ENCODE data around the gene GLIS1. TPM values are rescaled to one million over a fixed set of nuclear protein-coding genes. Genes with fewer than 3 reads are reported as not detected.

GLIS1 gene
- total and polyA plus RNA-seq, 2 experiments from 2014 or later = 0.26 to 0.31 TPM

GRCh38 chr1:53722025-53722424 is 16.9 kb downstream of the GLIS1 start:
- Histone ChIP-seq H3K4me3 (no peak overlapping the region), H3K4me2 (no peak overlapping the region), H3F3A (replicated peaks; ENCODE audit: low read depth) (no peaks in the 10 kb centered on the region), H3K36me3 (ENCODE audit: insufficient read depth) (no peaks in the 10 kb centered on the region), H3K27ac (ENCODE audit: low read depth) (no peak overlapping the region), H3K4me1 (ENCODE audit: insufficient read depth) (no peaks in the 10 kb centered on the region; the same call in 1 of the 2 replicates), H4K20me1 (replicated peaks; ENCODE audit: insufficient read depth) (no peaks in the 10 kb centered on the region), H3K27me3 (ENCODE audit: insufficient read depth) (no peaks in the 10 kb centered on the region), H3K9me2 (ENCODE audit: insufficient read depth) (no peaks in the 10 kb centered on the region), H3K79me2 (replicated peaks; ENCODE audit: insufficient read depth) (no peaks in the 10 kb centered on the region), H2AFZ (no peak overlapping the region)
- Mint-ChIP-seq H3K36me3 (ENCODE audit: low read depth) (no peaks in the 10 kb centered on the region), H3K4me1 (peaks cover 7% of the 10 kb centered on the region; the same call in 2 of the 3 replicates), H3K4me3 (no peak overlapping the region), H3K27ac (no peak overlapping the region), H3K27me3 (ENCODE audit: insufficient read depth, low read depth, poor library complexity) (peaks cover 9% of the 10 kb centered on the region), H3K9me3 (no peaks in the 10 kb centered on the region)
- ATAC-seq (no peak), DNase-seq (ENCODE audit: low spot score) (no peak)
- TF ChIP-seq ZNF462 (CRISPR knock-in tag; IDR thresholded peaks at IDR 0.05) (no peak), STAT1 (IDR thresholded peaks at IDR 0.05; ENCODE audit: unreplicated experiment) (no peak), ETS1 (IDR thresholded peaks at IDR 0.05) (no peak), REST (IDR thresholded peaks at IDR 0.05; ENCODE audit: unreplicated experiment) (no peak), CREB1 (CRISPR knock-in tag; IDR thresholded peaks at IDR 0.05; ENCODE audit: low read depth) (no peak), EZH2phosphoT487 (IDR thresholded peaks at IDR 0.05; ENCODE audit: unreplicated experiment) (no peak), JUNB (IDR thresholded peaks at IDR 0.05; ENCODE audit: unreplicated experiment) (no peak), NANOG (IDR thresholded peaks at IDR 0.05; ENCODE audit: borderline replicate concordance) (no peak)

All from GM23338 (cell line).